Stimulated activated CD8-positive, alpha-beta memory T cell treated with anti-CD3 and anti-CD28 coated beads, Interleukin-12 subunit alpha, Interleukin-12 subunit beta, amount 100 ng/mL, for 1 hour (primary cell): ENCODE results near the gene NFAT5.
"Not testable (repeated sequence)": the region's sequence is repeated elsewhere in the genome, so short reads cannot be mapped to it uniquely, and the experiment has no call there.

ENCODE experiments used
- DNase-seq: peaks from one replicate; pipeline ENCODE4 v3.0.0-alpha.2; 2020; ENCODE audit warnings: low read depth

NFAT5 gene

GRCh38 chr16:69706256-69706974, 140.6 kb downstream of the NFAT5 start:
- DNase-seq: no peak

- DNase-seq: no peak
These were observed 141.2 kb downstream of the NFAT5 start for GRCh38 chr16:69706975-69707340.

GRCh38 chr16:69707920-69708683, 142.3 kb downstream of the NFAT5 start:
- DNase-seq: no peak

- DNase-seq: no peak
These were observed 143.8 kb downstream of the NFAT5 start for GRCh38 chr16:69709456-69710084.

GRCh38 chr16:69711115-69711740, 145.5 kb downstream of the NFAT5 start:
- no peak for DNase-seq

- DNase-seq: no peak
These were observed 146.5 kb downstream of the NFAT5 start for GRCh38 chr16:69712277-69712676.

- no peak for DNase-seq
These were observed 147.3 kb downstream of the NFAT5 start for GRCh38 chr16:69712914-69713581.

- DNase-seq: no peak
These were observed 151.3 kb downstream of the NFAT5 start for GRCh38 chr16:69717066-69717465.

GRCh38 chr16:69718111-69718764, 152.5 kb downstream of the NFAT5 start:
- no peak for DNase-seq

GRCh38 chr16:69720822-69721430, 155.2 kb downstream of the NFAT5 start:
- no peak for DNase-seq

- DNase-seq: no peak
These were observed 155.7 kb downstream of the NFAT5 start for GRCh38 chr16:69721441-69721957.

- DNase-seq: no peak
These were observed 158.7 kb downstream of the NFAT5 start for GRCh38 chr16:69724414-69724873.

GRCh38 chr16:69724981-69725479, 159.3 kb downstream of the NFAT5 start:
- DNase-seq: no peak

GRCh38 chr16:69725480-69726312, 159.9 kb downstream of the NFAT5 start:
- DNase-seq: no peak

GRCh38 chr16:69726313-69727060, 160.7 kb downstream of the NFAT5 start, which contains the start of gene NQO1:
Gene NQO1, minus strand, starts transcription at chr16:69726560. Its CDS starts 121 bp downstream, at chr16:69726439.
- DNase-seq: peak; percentile 71

GRCh38 chr16:69727916-69728270, 162.1 kb downstream of the NFAT5 start:
- no peak for DNase-seq

GRCh38 chr16:69729030-69729429, 163.3 kb downstream of the NFAT5 start:
- not testable (repeated sequence) for DNase-seq

- DNase-seq: not testable (repeated sequence)
These were observed 165.5 kb downstream of the NFAT5 start for GRCh38 chr16:69731280-69731679.

- no peak for DNase-seq
These were observed 166.3 kb downstream of the NFAT5 start for GRCh38 chr16:69732101-69732500.
